Ishikawa (cell line): ENCODE measurements around the gene NOP10.

Experiments
- CEBPB ChIP-seq: IDR thresholded peaks from 2 replicates; pipeline ENCODE4 v1.6.1; 2012
- CREB1 ChIP-seq: IDR thresholded peaks from 2 replicates; pipeline ENCODE4 v1.6.1; 2012; ENCODE audit warnings: low read depth
- EGR1 ChIP-seq: IDR thresholded peaks from 2 replicates; pipeline ENCODE4 v1.6.1; 2012
- EP300 ChIP-seq: IDR thresholded peaks from 2 replicates; pipeline ENCODE4 v1.6.1; 2012; ENCODE audit warnings: borderline replicate concordance
- FOXM1 ChIP-seq: IDR thresholded peaks from 2 replicates; pipeline ENCODE4 v1.6.1; 2012; ENCODE audit warnings: low read depth, borderline replicate concordance
- NFIC ChIP-seq: IDR thresholded peaks from 2 replicates; pipeline ENCODE4 v1.6.1; 2012
- RAD21 ChIP-seq: IDR thresholded peaks from 2 replicates; pipeline ENCODE4 v1.6.1; 2012; ENCODE audit warnings: low read depth
- REST ChIP-seq: IDR thresholded peaks from 2 replicates; pipeline ENCODE4 v1.6.1; 2012; ENCODE audit warnings: low read depth, mild to moderate bottlenecking
- TAF1 ChIP-seq: IDR thresholded peaks from 2 replicates; pipeline ENCODE4 v1.6.1; 2012; ENCODE audit warnings: low read depth, mild to moderate bottlenecking
- TCF12 ChIP-seq: IDR thresholded peaks from 2 replicates; pipeline ENCODE4 v1.6.1; 2012; ENCODE audit warnings: low read depth
- TEAD4 ChIP-seq: IDR thresholded peaks from 2 replicates; pipeline ENCODE4 v1.6.1; 2012
- USF1 ChIP-seq: IDR thresholded peaks from 2 replicates; pipeline ENCODE4 v1.6.1; 2012
- YY1 ChIP-seq: IDR thresholded peaks from 2 replicates; pipeline ENCODE4 v1.6.1; 2012; ENCODE audit warnings: low read depth
- ZBTB7A ChIP-seq: IDR thresholded peaks from 2 replicates; pipeline ENCODE4 v1.6.1; 2012; ENCODE audit warnings: low read depth
- TF ChIP-seq, protein P1 (sequence below): IDR thresholded peaks from 2 replicates; pipeline ENCODE4 v1.6.1; 2012

The NOP10 gene

GRCh38 chr15:34314491-34315490, 28.1 kb downstream of the NOP10 start:
- no peak for TF ChIP-seq USF1

DNA sequence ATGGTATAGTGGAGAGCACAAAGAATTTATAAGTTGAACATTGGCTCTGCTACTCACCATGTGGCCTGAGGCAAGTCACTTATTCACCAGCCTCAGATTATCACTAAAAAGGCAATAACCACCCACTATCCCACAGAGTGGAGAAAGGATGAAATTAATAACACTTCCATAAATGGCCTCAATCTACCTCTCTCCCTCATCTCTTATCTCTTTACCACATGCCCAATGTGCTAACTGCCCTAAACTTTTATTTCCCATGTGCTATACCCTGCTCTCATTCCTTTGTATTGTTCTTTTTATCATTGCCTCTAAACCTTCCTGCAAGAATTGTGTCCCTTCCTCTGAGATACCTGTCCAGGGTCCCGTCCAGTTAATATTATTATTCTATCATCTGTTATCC, 31.4 kb downstream of the NOP10 start:
- no peak for TF ChIP-seq NFIC
- TF ChIP-seq CEBPB, result no peak
- TF ChIP-seq RAD21, result no peak
- TF ChIP-seq ZBTB7A, result no peak
- TF ChIP-seq TAF1, result no peak
- TF ChIP-seq YY1, result no peak
- no peak for TF ChIP-seq TEAD4
- TF ChIP-seq USF1, result no peak
- no peak for TF ChIP-seq EGR1
- no peak for TF ChIP-seq TCF12

DNA sequence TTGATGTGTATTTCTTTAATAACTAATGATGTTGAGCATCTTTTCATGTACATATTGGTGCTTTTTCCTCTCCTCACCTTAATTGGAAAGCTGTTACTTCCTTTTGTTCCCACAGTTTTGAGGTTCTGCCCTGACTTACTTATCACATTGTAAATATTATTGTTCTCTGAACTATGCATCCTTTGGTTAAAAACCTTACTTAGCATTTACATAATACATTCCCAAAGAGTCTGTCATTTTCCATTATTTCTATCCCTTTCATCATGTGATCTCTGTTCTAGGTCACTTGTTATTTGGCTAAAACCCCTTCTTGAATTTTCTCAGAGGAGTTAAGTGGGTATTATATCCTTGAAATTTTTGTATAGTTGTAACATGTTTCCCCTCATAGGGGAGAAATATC, 38.3 kb downstream of the NOP10 start:
- TF ChIP-seq, protein P1, sequence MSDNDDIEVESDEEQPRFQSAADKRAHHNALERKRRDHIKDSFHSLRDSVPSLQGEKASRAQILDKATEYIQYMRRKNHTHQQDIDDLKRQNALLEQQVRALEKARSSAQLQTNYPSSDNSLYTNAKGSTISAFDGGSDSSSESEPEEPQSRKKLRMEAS, result no peak
- no peak for TF ChIP-seq EGR1
- no peak for TF ChIP-seq TCF12
- TF ChIP-seq YY1, result no peak
- TF ChIP-seq ZBTB7A, result no peak
- no peak for TF ChIP-seq NFIC
- no peak for TF ChIP-seq EP300
- TF ChIP-seq CEBPB, result no peak
- TF ChIP-seq REST, result no peak
- TF ChIP-seq TEAD4, result no peak
- TF ChIP-seq FOXM1, result no peak
- TF ChIP-seq CREB1, result no peak
- TF ChIP-seq TAF1, result no peak
- TF ChIP-seq RAD21, result no peak
- TF ChIP-seq USF1, result no peak

- no peak for TF ChIP-seq TAF1
- no peak for TF ChIP-seq CEBPB
- TF ChIP-seq NFIC, result no peak
- TF ChIP-seq RAD21, result no peak
- no peak for TF ChIP-seq TEAD4
- no peak for TF ChIP-seq USF1
- TF ChIP-seq EP300, result no peak
- TF ChIP-seq TCF12, result no peak
- no peak for TF ChIP-seq CREB1
- TF ChIP-seq, protein P1, result no peak
- no peak for TF ChIP-seq FOXM1
- TF ChIP-seq ZBTB7A, result no peak
- TF ChIP-seq YY1, result no peak
Measured at GRCh38 chr15:34301058-34301457, 41.9 kb downstream of the NOP10 start.

DNA sequence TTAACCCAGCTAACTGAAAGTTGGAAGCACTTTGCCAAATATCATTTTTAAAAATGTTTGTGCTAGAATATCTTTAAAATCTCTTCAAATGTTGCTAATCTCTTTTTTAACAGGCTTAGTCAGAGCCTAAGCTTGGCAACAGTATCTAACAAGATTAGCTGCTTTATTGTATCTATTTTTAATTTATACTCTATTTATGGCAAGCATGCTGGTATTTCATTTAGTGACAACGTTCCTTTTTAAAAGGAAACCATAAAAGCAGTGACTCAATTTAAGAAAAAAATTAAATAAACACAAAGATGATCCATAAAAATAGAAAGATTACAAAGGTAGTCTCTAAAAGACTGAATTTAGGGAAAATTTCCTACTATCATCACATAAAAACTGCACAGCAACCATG, 45.9 kb downstream of the NOP10 start:
- no peak for TF ChIP-seq TEAD4
- TF ChIP-seq USF1, result no peak
- no peak for TF ChIP-seq ZBTB7A
- TF ChIP-seq YY1, result no peak
- TF ChIP-seq NFIC, result no peak
- TF ChIP-seq REST, result no peak
- no peak for TF ChIP-seq TCF12
- no peak for TF ChIP-seq CEBPB
- no peak for TF ChIP-seq EGR1
- TF ChIP-seq TAF1, result no peak
- no peak for TF ChIP-seq CREB1
- no peak for TF ChIP-seq FOXM1
